GM19328 (cell line): ENCODE data around the gene RHD.
"Not testable (repeated sequence)": the region's sequence is repeated elsewhere in the genome, so short reads cannot be mapped to it uniquely, and the experiment has no call there.

ENCODE experiments used
- ATAC-seq: cut with Tn5 transposase; IDR thresholded peaks from one replicate; pipeline ENCODE4 v1.9.1; 2021; ENCODE audit warnings: mild to moderate bottlenecking, moderate library complexity; ENCODE audit not compliant: unreplicated experiment

The RHD gene

GRCh38 chr1:25272238-25272637 is at the start of gene RHD:
RHD (plus strand) TSS chr1:25272509; CDS start chr1:25272548, 39 bp downstream.
- not testable (repeated sequence) for ATAC-seq

GRCh38 chr1:25222606-25223005 is 49.7 kb upstream of the RHD start:
- ATAC-seq, result no peak

GRCh38 chr1:25223471-25223870 is 48.8 kb upstream of the RHD start:
- ATAC-seq, result no peak

GRCh38 chr1:25232027-25232865 is 40.1 kb upstream of the RHD start, which contains the start of gene SYF2:
SYF2 (minus strand) TSS chr1:25232502; CDS start chr1:25232467, 35 bp downstream.
- ATAC-seq, result peak; percentile 82

GRCh38 chr1:25232866-25233784 is 39.2 kb upstream of the RHD start:
- no peak for ATAC-seq

- ATAC-seq, result not testable (repeated sequence)
Measured at GRCh38 chr1:25235411-25235810, 36.9 kb upstream of the RHD start.

GRCh38 chr1:25236261-25236660 is 36.0 kb upstream of the RHD start:
- not testable (repeated sequence) for ATAC-seq

- no peak for ATAC-seq
Measured at GRCh38 chr1:25238046-25238445, 34.3 kb upstream of the RHD start.

GRCh38 chr1:25239681-25240541 is 32.4 kb upstream of the RHD start:
- peak; percentile 62 for ATAC-seq

GRCh38 chr1:25243907-25244306 is 28.4 kb upstream of the RHD start:
- no peak for ATAC-seq

- no peak for ATAC-seq
Measured at GRCh38 chr1:25245393-25245792, 26.9 kb upstream of the RHD start.

- no peak for ATAC-seq
Measured at GRCh38 chr1:25245809-25246599, 26.3 kb upstream of the RHD start.

GRCh38 chr1:25246600-25247023 is 25.7 kb upstream of the RHD start:
- ATAC-seq, result no peak

GRCh38 chr1:25247024-25247828 is 25.1 kb upstream of the RHD start, which contains the start of gene RSRP1:
RSRP1 (minus strand) TSS chr1:25247454; CDS start chr1:25246963, 491 bp downstream.
- ATAC-seq, result peak; percentile 80

GRCh38 chr1:25247829-25248754 is 24.2 kb upstream of the RHD start:
- peak; percentile 32 for ATAC-seq

GRCh38 chr1:25253911-25254310 is 18.4 kb upstream of the RHD start:
- no peak for ATAC-seq

GRCh38 chr1:25255706-25256577 is 16.4 kb upstream of the RHD start:
- ATAC-seq, result no peak
